Pulmonary artery endothelial cell (primary cell): ENCODE data around the gene KLHL17. TPM values are rescaled to one million over a fixed set of nuclear protein-coding genes. Genes with fewer than 3 reads are reported as not detected.

Experiments
- total RNA-seq: library from RNA; depleted of rRNA; stranded (reverse); fragments of >200 nt; gene quantifications from 2 replicates; pipeline ENCODE4 v1.2.3, GENCODE V29; 2014

KLHL17 gene
- total RNA-seq, 1 donor from 2014 or later, result 7.8 TPM

Other genes starting within 250 kb of the KLHL17 start
- gene SAMD11, start 36.7 kb upstream of the KLHL17 start, total RNA-seq, result 0.07 and 0.14 TPM in 2 replicates
- gene NOC2L, start 1.3 kb upstream of the KLHL17 start, total RNA-seq, result 121 and 152 TPM in 2 replicates
- 0.32 and 0.46 TPM in 2 replicates for gene PLEKHN1, start 5.9 kb downstream of the KLHL17 start, total RNA-seq
- gene PERM1, start 21.5 kb downstream of the KLHL17 start, total RNA-seq, result not detected in 2 replicates
- 9.1 and 17.8 TPM in 2 replicates for gene HES4, start 39.5 kb downstream of the KLHL17 start, total RNA-seq
- 96.4 and 121 TPM in 2 replicates for gene ISG15, start 52.9 kb downstream of the KLHL17 start, total RNA-seq
- gene AGRN, start 59.5 kb downstream of the KLHL17 start, total RNA-seq, result 48.4 and 88.2 TPM in 2 replicates
- gene RNF223, start 113.7 kb downstream of the KLHL17 start, total RNA-seq, result not detected in 2 replicates
- gene C1orf159, start 155.5 kb downstream of the KLHL17 start, total RNA-seq, result 6.1 and 6.7 TPM in 2 replicates
- not detected in 2 replicates for gene TTLL10, start 213.3 kb downstream of the KLHL17 start, total RNA-seq
- 0.18 TPM in 1 of 2 replicates, not detected in the other for gene TNFRSF18, start 246.0 kb downstream of the KLHL17 start, total RNA-seq